GM12892 (cell line): ENCODE data around the gene LOXHD1.

Experiments used
- DNase-seq: peaks from one replicate; pipeline ENCODE4 v3.0.0; 2011; ENCODE audit not compliant: insufficient read length
- FAIRE-seq: peaks from 2 replicates; lab custom pipeline; 2011; peaks lifted over from hg19 to GRCh38; lab: Jason Lieb, UNC
- POLR2A ChIP-seq: IDR thresholded peaks from 2 replicates; pipeline ENCODE4 v1.6.1; 2011; ENCODE audit warnings: low read depth, low read length, control low read depth
- POLR2AphosphoS5 ChIP-seq: IDR thresholded peaks from 2 replicates; pipeline ENCODE4 v1.6.1; 2011; ENCODE audit warnings: low read depth, low read length, control low read depth
- TAF1 ChIP-seq: IDR thresholded peaks from 2 replicates; pipeline ENCODE4 v1.6.1; 2011; ENCODE audit warnings: low read depth, mild to moderate bottlenecking, control low read depth, low read length, borderline replicate concordance

Gene LOXHD1

GRCh38 chr18:46642561-46642960 lies 14.5 kb downstream of the LOXHD1 start:
- DNase-seq (no peak), FAIRE-seq (no peak)
- no peak for TF ChIP-seq POLR2AphosphoS5
- TF ChIP-seq POLR2A, result no peak
- TF ChIP-seq TAF1, result no peak

DNA sequence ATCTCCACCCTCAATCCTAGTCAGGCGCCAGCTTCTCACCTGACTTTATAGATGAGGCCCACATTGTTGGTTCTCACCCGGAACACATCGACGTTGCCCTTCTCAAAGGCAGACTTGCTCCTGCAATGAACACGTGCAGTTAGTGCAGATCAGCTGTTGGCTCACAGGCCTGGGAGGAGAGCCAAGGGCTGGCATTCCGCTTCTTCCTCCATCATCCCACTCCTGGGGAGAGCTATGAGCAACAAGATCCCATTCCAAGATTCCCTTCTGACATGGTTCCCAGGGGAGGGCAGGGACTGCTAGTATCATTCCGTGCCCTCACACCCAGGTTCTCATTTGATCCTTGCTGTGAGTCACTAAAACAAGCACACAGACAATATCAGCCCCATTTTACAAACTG lies 15.1 kb downstream of the LOXHD1 start:
- FAIRE-seq (no peak), DNase-seq (no peak)
- no peak for TF ChIP-seq TAF1
- no peak for TF ChIP-seq POLR2A
- no peak for TF ChIP-seq POLR2AphosphoS5

GRCh38 chr18:46639386-46639785 lies 17.6 kb downstream of the LOXHD1 start:
- TF ChIP-seq TAF1 (no peak), POLR2A (no peak), POLR2AphosphoS5 (no peak)
- no peak for FAIRE-seq
- no peak for DNase-seq

DNA sequence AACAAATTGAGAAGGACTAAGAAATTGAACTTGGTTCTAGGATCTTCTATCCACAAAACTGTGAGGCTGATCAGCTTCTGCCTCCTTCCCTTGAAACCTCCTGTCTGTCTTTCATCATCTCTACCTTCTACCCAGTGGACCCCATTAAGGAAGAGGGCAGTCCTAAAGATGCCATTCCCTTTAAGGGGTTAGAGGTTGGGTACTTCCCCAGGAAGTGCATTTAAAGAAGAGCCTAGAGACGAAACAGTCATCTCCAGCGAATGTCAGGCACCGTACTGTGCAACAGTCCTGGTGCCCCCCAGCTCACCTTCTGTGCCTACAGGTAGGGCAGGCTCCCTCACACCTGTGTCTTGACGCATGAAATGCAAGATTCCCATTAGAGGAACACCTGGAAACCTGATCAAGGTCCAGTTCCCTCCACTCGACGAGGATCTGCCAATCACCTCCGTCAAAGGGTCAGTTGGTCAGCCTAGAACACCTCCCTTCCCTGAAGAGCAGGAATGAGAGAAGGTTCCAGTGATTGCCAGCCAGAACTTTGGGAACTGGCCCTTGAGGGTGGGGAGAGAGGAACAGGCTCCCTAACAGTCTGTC lies 20.9 kb downstream of the LOXHD1 start:
- TF ChIP-seq POLR2A, result no peak
- TF ChIP-seq POLR2AphosphoS5, result no peak
- TF ChIP-seq TAF1, result no peak
- DNase-seq (no peak), FAIRE-seq (no peak)

DNA sequence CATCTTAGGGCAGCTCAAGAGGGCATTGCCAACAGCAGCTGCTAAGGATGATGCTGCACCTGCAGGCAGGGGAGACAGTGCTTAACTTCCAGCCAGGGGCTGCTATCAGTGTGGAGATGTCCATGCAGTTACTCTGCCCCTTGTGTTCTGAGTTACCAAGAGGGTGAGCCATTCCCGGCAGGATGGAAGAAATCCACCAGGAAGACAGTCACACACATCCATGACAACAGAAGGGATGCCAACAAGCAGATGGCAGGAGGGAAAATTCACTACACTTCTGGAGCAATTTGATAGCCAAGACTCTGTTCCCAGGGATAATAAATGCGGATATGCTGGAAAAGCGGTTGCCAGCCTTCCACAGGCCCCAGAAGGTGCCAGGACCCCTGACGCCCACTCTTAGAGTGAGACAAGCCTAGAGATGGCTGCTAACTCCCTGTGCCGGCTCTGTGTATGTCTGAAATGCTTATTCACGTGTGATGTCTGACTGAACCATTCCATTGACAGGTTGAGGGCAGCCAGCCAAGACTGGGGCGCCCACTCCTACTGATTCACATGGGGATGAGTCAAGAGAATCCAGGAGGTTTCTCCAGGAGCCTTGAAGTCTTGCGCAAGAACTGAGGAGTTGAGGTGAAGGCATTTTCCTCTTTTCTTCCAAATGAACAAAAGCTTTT lies 24.5 kb downstream of the LOXHD1 start:
- FAIRE-seq (no peak), DNase-seq (no peak)
- TF ChIP-seq POLR2A, result no peak

- DNase-seq, result no peak
- no peak for TF ChIP-seq POLR2A
- FAIRE-seq, result no peak
Observed at GRCh38 chr18:46630991-46631390, 26.0 kb downstream of the LOXHD1 start.

- no peak for DNase-seq
- TF ChIP-seq POLR2AphosphoS5 (no peak), POLR2A (no peak), TAF1 (no peak)
- FAIRE-seq, result no peak
Observed at GRCh38 chr18:46630160-46630559, 26.9 kb downstream of the LOXHD1 start.

DNA sequence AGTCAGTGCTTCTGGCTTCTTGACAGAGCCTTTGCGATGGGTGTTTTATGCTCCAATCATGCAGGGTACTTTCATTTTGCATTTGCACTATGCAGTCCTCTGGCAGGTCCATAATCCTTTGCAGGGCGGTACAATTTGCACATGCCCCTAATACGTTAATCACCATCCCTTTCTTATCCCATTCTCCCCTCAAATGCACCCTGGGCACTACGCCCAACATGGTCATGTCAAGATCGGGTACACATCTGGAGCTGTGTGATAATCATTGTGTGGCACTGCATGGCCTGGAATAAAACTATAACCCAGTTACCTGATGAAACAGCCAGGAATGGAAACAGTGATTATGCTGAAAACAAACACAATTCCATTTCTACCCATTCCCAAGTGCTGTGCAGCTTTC lies 27.7 kb downstream of the LOXHD1 start:
- DNase-seq (no peak), FAIRE-seq (no peak)
- TF ChIP-seq POLR2AphosphoS5 (no peak), POLR2A (no peak), TAF1 (no peak)

GRCh38 chr18:46628206-46628605 lies 28.8 kb downstream of the LOXHD1 start:
- DNase-seq, result no peak
- no peak for FAIRE-seq
- TF ChIP-seq TAF1 (no peak), POLR2AphosphoS5 (no peak), POLR2A (no peak)

DNA sequence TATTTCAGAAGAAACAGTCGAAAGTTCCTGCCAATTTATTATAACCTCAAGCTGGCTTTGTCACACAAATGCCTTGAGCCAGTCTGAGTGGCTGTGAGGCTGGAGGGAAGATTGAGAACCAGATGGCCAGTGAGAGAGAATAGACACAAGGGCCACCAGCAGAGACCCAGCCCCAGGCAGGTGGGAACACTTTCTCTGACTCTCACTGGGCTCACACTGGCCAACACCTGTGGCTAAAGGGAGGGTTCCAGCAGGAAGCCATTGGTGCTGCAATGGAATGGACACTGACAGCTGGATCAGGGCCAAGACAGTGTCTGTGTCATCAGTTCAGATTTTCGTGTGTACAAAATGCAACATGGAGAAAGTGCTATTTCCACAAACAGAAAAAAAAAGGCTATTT lies 29.9 kb downstream of the LOXHD1 start:
- no peak for TF ChIP-seq POLR2A
- no peak for TF ChIP-seq POLR2AphosphoS5
- no peak for TF ChIP-seq TAF1
- no peak for FAIRE-seq
- no peak for DNase-seq

- no peak for DNase-seq
- no peak for FAIRE-seq
- TF ChIP-seq POLR2A (no peak), TAF1 (no peak), POLR2AphosphoS5 (no peak)
Observed at GRCh38 chr18:46625069-46625468, 32.0 kb downstream of the LOXHD1 start.

DNA sequence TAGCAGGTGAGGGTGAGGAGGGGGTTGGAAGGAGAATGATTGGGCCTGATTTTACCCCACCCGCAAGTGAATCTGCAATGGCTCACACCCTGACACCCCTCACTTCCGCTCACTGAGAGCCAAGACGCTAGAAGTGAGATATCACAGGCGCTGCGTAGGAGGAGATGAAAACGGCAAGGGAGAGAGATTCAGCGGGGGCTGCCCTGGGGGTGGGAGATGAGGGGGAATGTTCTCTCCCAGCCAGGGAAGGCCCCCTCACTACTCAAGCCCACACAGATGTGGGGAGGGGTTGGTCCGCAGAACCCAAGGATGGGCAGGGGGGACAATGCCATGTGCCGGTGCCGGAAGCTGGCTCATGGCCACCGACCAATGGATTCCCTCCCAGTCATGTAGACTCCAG lies 32.9 kb downstream of the LOXHD1 start:
- no peak for TF ChIP-seq TAF1
- TF ChIP-seq POLR2AphosphoS5, result no peak
- no peak for TF ChIP-seq POLR2A
- DNase-seq, result no peak
- FAIRE-seq, result no peak

- DNase-seq, result no peak
- no peak for FAIRE-seq
- TF ChIP-seq POLR2AphosphoS5 (no peak), POLR2A (no peak), TAF1 (no peak)
Observed at GRCh38 chr18:46623541-46623940, 33.5 kb downstream of the LOXHD1 start.
